Neural cell (in vitro differentiated cells): ENCODE results near the gene ZNF214.

ENCODE experiments used
- CTCF ChIP-seq: fragments of 450-650 bp; IDR thresholded peaks from 2 replicates; pipeline ENCODE4 v1.5.1; 2014; ENCODE audit warnings: antibody characterized with exemption, mild to moderate bottlenecking, moderate library complexity; ENCODE audit not compliant: poor library complexity, severe bottlenecking
- MXI1 ChIP-seq: fragments of 450-650 bp; conservative IDR thresholded peaks from 2 replicates; pipeline ENCODE4 v1.6.1; 2014; ENCODE audit warnings: antibody characterized with exemption, mild to moderate bottlenecking; ENCODE audit not compliant: poor library complexity, severe bottlenecking
- POLR2AphosphoS5 ChIP-seq: IDR thresholded peaks from 2 replicates; pipeline ENCODE4 v1.6.1; 2012
- RAD21 ChIP-seq: fragments of 450-650 bp; conservative IDR thresholded peaks from 2 replicates; pipeline ENCODE4 v1.6.1; 2014; ENCODE audit warnings: antibody characterized with exemption, mild to moderate bottlenecking, moderate library complexity
- TAF1 ChIP-seq: IDR thresholded peaks from 2 replicates; pipeline ENCODE4 v1.6.1; 2012; ENCODE audit warnings: low read depth

- TF ChIP-seq CTCF = no peak
- TF ChIP-seq MXI1 = no peak
- TF ChIP-seq RAD21 = no peak
- TF ChIP-seq POLR2AphosphoS5 = no peak
- no peak for TF ChIP-seq TAF1
These were observed 12.5 kb upstream of the ZNF214 start for GRCh38 chr11:7032692-7033091.
